ENCODE results near the gene MUC21.

Gene MUC21

GRCh38 chr6:30940361-30940986 is 43.0 kb upstream of the MUC21 start, which contains the start of gene MUCL3:
MUCL3 (plus strand) TSS chr6:30940973; CDS start chr6:30941000, 27 bp downstream.
- Histone ChIP-seq H3K36me3 (no peaks in the 10 kb centered on the region), H3K9me3 (no peaks in the 10 kb centered on the region), H3K27me3 (peaks cover 0 to 42% of the 10 kb centered on the region in 2 donors), H3K27ac (no peak within 1 kb of the TSS), H3K4me3 (no peak within 1 kb of the TSS), H3K4me1 (peaks cover 0 to 11% (median 3%) of the 10 kb centered on the region in 4 donors)
- TF ChIP-seq, protein P1, sequence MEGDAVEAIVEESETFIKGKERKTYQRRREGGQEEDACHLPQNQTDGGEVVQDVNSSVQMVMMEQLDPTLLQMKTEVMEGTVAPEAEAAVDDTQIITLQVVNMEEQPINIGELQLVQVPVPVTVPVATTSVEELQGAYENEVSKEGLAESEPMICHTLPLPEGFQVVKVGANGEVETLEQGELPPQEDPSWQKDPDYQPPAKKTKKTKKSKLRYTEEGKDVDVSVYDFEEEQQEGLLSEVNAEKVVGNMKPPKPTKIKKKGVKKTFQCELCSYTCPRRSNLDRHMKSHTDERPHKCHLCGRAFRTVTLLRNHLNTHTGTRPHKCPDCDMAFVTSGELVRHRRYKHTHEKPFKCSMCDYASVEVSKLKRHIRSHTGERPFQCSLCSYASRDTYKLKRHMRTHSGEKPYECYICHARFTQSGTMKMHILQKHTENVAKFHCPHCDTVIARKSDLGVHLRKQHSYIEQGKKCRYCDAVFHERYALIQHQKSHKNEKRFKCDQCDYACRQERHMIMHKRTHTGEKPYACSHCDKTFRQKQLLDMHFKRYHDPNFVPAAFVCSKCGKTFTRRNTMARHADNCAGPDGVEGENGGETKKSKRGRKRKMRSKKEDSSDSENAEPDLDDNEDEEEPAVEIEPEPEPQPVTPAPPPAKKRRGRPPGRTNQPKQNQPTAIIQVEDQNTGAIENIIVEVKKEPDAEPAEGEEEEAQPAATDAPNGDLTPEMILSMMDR (IDR thresholded peaks at IDR 0.05): no peak
- DNase-seq: no peak
- intact Hi-C loops (cut with DNase I; ENCODE audit: low total_unique reads): no loop called here

- DNase-seq: peak in 1 of 2 donors; percentile 52
- Histone ChIP-seq H3K27me3 (peaks cover 0 to 38% of the 10 kb centered on the region in 2 donors), H3K4me1 (peaks cover 0 to 11% (median 3%) of the 10 kb centered on the region in 4 donors), H3K36me3 (no peaks in the 10 kb centered on the region), H3K27ac (no peak overlapping the region), H3K9me3 (no peaks in the 10 kb centered on the region), H3K4me3 (no peak overlapping the region)
- intact Hi-C loops (cut with DNase I; ENCODE audit: low total_unique reads): no loop called here
- TF ChIP-seq, protein P1 (IDR thresholded peaks at IDR 0.05): peak in 1 of 2 experiments; percentile 17
Measured at GRCh38 chr6:30942338-30943060, 41.0 kb upstream of the MUC21 start.

- TF ChIP-seq, protein P1 (IDR thresholded peaks at IDR 0.05): no peak
- H3K4me3 ChIP-seq: no peak overlapping the region
- no peak overlapping the region for H3K27ac ChIP-seq
- intact Hi-C loops (cut with DNase I; ENCODE audit: low total_unique reads): no loop called here
- H3K4me1 ChIP-seq: peaks cover 0 to 11% (median 3%) of the 10 kb centered on the region in 4 donors
- no peaks in the 10 kb centered on the region for H3K36me3 ChIP-seq
- DNase-seq: no peak
- H3K27me3 ChIP-seq: peaks cover 0 to 35% of the 10 kb centered on the region in 2 donors
- no peaks in the 10 kb centered on the region for H3K9me3 ChIP-seq
Measured at GRCh38 chr6:30944051-30944450, 39.5 kb upstream of the MUC21 start.

DNA sequence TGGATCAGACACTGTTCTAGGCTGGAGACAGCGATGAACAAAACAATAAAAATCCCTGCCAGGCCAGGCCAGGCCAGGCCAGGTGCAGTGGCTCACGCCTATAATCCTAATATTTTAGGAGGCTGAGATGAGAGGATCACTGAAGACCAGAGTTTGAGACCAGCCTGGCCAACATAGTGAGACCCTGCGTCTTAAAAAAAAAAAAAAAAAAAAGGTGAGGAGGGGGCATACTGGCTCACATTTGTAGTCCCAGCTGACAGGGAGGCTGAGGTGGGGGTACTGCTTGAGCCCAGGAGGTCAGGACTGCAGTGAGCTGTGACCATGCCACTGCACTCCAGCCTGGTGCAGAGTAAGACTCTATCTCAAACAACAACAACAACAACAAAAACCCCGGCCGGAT is 38.2 kb upstream of the MUC21 start:
- H3K4me1 ChIP-seq: peaks cover 0 to 11% (median 3%) of the 10 kb centered on the region in 4 donors
- TF ChIP-seq, protein P1 (IDR thresholded peaks at IDR 0.05): no peak
- H3K27ac ChIP-seq: no peak overlapping the region
- no peak overlapping the region for H3K4me3 ChIP-seq
- H3K27me3 ChIP-seq: peaks cover 0 to 24% of the 10 kb centered on the region in 2 donors
- DNase-seq: no peak
- H3K9me3 ChIP-seq: no peaks in the 10 kb centered on the region
- no peaks in the 10 kb centered on the region for H3K36me3 ChIP-seq
- intact Hi-C loops (cut with DNase I; ENCODE audit: low total_unique reads): no loop called here

- Histone ChIP-seq H3K27ac (no peak overlapping the region), H3K4me1 (peaks cover 0 to 10% (median 3%) of the 10 kb centered on the region in 4 donors), H3K27me3 (peaks cover 0 to 30% of the 10 kb centered on the region in 2 donors), H3K9me3 (no peaks in the 10 kb centered on the region), H3K36me3 (no peaks in the 10 kb centered on the region), H3K4me3 (no peak overlapping the region)
- DNase-seq: no peak
- intact Hi-C loops (cut with DNase I; ENCODE audit: low total_unique reads): no loop called here
- TF ChIP-seq, protein P1 (IDR thresholded peaks at IDR 0.05): no peak
Measured at GRCh38 chr6:30947231-30947630, 36.3 kb upstream of the MUC21 start.
